Skeletal muscle satellite cell (primary cell): ENCODE measurements around the gene POLR3K. TPM values are rescaled to one million over a fixed set of nuclear protein-coding genes. Genes with fewer than 3 reads are reported as not detected.
A peak's percentile ranks its signal among the peaks of the same experiment; 100 is the strongest.

Experiments
- H3K27me3 ChIP-seq: 2 replicates; pipeline ENCODE4 v1.7.0; 2013; ENCODE audit warnings: low read length; ENCODE audit not compliant: control insufficient read depth, insufficient read depth
- H3K36me3 ChIP-seq: 2 replicates; pipeline ENCODE4 v1.7.0; 2013; ENCODE audit warnings: mild to moderate bottlenecking, control low read depth, low read length; ENCODE audit not compliant: insufficient read depth
- H3K4me1 ChIP-seq: 2 replicates; pipeline ENCODE4 v1.7.0; 2013; ENCODE audit warnings: low read length; ENCODE audit not compliant: control insufficient read depth, insufficient read depth
- H3K4me2 ChIP-seq: 2 replicates; pipeline ENCODE4 v1.7.0; 2013; ENCODE audit warnings: mild to moderate bottlenecking, low read length
- H3K4me3 ChIP-seq: 2 replicates; pipeline ENCODE4 v1.7.0; 2013; ENCODE audit warnings: low read length
- H3K9ac ChIP-seq: 2 replicates; pipeline ENCODE4 v1.7.0; 2013; ENCODE audit warnings: mild to moderate bottlenecking, low read depth, low read length, moderate library complexity
- H3K9me3 ChIP-seq: replicated peaks from 2 replicates; pipeline ENCODE4 v1.7.0; 2013; ENCODE audit warnings: mild to moderate bottlenecking, control low read depth, low read length
- total RNA-seq: library from RNA; depleted of rRNA; stranded (reverse); fragments of >200 nt; gene quantifications from 2 replicates; pipeline ENCODE4 v1.2.3, GENCODE V29; 2012; rRNA removed

The POLR3K gene
- total RNA-seq = 5.3 and 6.8 TPM in 2 replicates

- Histone ChIP-seq H3K9me3 (no peaks in the 10 kb centered on the region), H3K9ac (peak within 1 kb of the TSS; percentile 85), H3K36me3 (peaks cover 41% of the 10 kb centered on the region), H3K4me1 (peaks cover 7% of the 10 kb centered on the region), H3K4me3 (peak within 1 kb of the TSS; percentile 95), H3K4me2 (peak within 1 kb of the TSS; percentile 96), H3K27me3 (no peaks in the 10 kb centered on the region)
Measured at GRCh38 chr16:53346-54236, at the start of gene POLR3K, which contains the start of gene SNRNP25. Gene POLR3K, minus strand, starts transcription at chr16:53608. Its CDS starts 22 bp downstream, at chr16:53586. Gene SNRNP25, plus strand, starts transcription at chr16:53828. Its CDS starts 189 bp downstream, at chr16:54017.

DNA sequence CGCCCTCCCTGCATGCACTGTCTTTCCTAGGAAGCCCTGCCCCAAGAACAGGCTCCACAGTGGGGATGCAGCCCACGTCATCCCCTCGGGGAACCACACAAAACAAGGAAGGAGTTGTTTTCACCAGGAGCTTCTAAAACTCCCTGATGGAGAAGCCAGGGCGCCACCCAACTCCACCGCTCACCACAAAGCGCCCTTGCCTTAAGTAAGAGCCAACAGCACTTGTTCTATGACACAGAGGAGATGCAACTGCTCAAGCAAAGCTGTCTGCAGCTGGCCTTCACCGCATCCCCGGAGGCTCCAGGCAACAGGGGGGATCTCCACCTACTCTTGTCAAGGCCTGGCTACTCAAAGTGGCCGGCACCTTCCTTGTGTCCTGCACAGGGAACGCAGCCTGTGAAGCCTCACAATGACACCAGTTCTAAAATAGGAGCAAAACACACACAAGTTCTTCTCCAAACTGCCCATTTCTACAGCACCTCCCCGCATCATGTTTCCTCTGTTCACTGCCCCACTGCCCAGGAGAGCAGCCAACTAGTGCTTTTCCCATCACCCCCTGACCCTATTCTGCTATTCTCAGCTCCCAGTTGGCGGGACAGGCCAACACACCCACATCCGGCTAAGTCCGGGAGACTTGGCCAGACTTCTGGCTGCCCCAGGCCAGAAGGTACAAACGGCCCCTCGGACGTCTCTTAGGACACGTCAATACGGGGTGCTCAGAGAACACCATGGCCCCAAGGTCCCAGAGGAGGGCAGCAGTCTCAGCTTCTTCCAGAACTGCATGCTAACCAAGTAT, 48.9 kb upstream of the POLR3K start:
- Histone ChIP-seq H3K4me3 (no peak overlapping the region), H3K9me3 (no peaks in the 10 kb centered on the region), H3K27me3 (no peaks in the 10 kb centered on the region), H3K4me1 (peaks cover 8% of the 10 kb centered on the region), H3K4me2 (no peak overlapping the region), H3K9ac (no peak overlapping the region), H3K36me3 (peaks cover 29% of the 10 kb centered on the region)

DNA sequence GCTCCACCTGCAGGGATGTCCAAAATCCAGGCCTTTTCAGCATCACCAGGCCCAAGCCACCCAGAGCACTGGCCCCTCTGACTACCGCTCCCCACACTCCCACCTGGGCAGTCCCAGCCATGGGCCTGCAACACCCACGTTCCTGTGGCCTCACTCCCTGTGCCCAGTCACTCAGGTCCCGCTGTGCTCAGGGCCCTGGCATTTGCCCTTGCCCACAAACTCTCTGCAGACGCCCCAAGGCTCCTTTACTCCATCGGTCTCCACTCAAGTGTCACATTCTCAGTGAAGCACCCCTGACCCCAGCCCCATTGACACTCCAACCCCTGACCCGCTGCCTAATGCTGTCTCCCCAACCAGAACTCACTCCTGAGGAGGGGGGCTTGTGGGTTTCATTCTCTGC, 48.2 kb upstream of the POLR3K start:
- Histone ChIP-seq H3K4me2 (no peak overlapping the region), H3K27me3 (no peaks in the 10 kb centered on the region), H3K36me3 (peaks cover 26% of the 10 kb centered on the region), H3K9ac (no peak overlapping the region), H3K4me3 (no peak overlapping the region), H3K9me3 (no peaks in the 10 kb centered on the region), H3K4me1 (peaks cover 11% of the 10 kb centered on the region)

- no peaks in the 10 kb centered on the region for H3K9me3 ChIP-seq
- no peak overlapping the region for H3K4me3 ChIP-seq
- H3K36me3 ChIP-seq = peaks cover 29% of the 10 kb centered on the region
- no peak overlapping the region for H3K9ac ChIP-seq
- H3K4me1 ChIP-seq = peaks cover 11% of the 10 kb centered on the region
- no peaks in the 10 kb centered on the region for H3K27me3 ChIP-seq
- H3K4me2 ChIP-seq = no peak overlapping the region
Measured at GRCh38 chr16:100989-101388, 47.6 kb upstream of the POLR3K start.

DNA sequence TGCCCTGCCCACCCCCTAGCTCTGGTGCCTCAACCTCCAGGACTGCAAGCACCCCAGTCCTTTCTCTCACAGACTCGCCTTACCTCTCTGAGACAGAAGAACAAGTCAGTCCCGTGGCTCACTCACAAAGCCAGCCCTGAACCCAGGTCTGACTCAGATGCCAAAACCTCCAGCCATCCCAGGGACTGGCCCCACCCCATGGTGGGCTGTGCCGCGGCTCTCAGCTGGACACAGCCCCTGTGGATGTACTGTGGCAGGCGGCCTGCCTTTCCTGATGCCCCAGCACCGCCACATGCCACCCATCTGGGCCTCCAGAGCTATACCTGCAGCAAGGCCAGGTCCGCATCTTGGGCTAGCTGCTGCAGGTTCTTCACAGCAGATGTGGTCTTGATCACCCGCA, 44.4 kb upstream of the POLR3K start:
- H3K4me2 ChIP-seq = no peak overlapping the region
- peaks cover 27% of the 10 kb centered on the region for H3K36me3 ChIP-seq
- H3K27me3 ChIP-seq = no peaks in the 10 kb centered on the region
- H3K9ac ChIP-seq = no peak overlapping the region
- H3K9me3 ChIP-seq = no peaks in the 10 kb centered on the region
- no peak overlapping the region for H3K4me3 ChIP-seq
- peaks cover 19% of the 10 kb centered on the region for H3K4me1 ChIP-seq

GRCh38 chr16:96935-97381, 43.5 kb upstream of the POLR3K start:
- H3K9ac ChIP-seq = no peak overlapping the region
- no peak overlapping the region for H3K4me3 ChIP-seq
- H3K27me3 ChIP-seq = no peaks in the 10 kb centered on the region
- H3K36me3 ChIP-seq = peaks cover 26% of the 10 kb centered on the region
- no peaks in the 10 kb centered on the region for H3K9me3 ChIP-seq
- H3K4me1 ChIP-seq = peaks cover 19% of the 10 kb centered on the region
- no peak overlapping the region for H3K4me2 ChIP-seq

DNA sequence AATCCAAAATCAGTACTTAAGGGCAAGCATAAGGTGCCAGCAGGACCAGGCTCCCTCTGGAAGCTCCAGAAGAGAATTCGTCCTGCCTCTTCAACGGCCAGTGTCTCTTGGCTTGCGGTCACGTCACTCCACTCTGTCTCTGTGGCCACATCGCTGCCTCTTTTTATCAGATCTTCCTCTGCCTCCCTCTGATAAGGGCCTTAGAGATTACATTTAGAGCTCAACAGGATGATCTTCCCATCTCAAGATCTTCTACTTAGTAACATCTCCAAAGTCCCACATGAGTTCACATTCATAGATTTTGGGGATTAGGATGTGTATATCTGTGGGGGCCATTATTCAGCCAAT, 41.5 kb upstream of the POLR3K start:
- Histone ChIP-seq H3K9ac (no peak overlapping the region), H3K27me3 (no peaks in the 10 kb centered on the region), H3K9me3 (no peaks in the 10 kb centered on the region), H3K36me3 (peaks cover 31% of the 10 kb centered on the region), H3K4me1 (peaks cover 19% of the 10 kb centered on the region), H3K4me2 (no peak overlapping the region), H3K4me3 (no peak overlapping the region)

DNA sequence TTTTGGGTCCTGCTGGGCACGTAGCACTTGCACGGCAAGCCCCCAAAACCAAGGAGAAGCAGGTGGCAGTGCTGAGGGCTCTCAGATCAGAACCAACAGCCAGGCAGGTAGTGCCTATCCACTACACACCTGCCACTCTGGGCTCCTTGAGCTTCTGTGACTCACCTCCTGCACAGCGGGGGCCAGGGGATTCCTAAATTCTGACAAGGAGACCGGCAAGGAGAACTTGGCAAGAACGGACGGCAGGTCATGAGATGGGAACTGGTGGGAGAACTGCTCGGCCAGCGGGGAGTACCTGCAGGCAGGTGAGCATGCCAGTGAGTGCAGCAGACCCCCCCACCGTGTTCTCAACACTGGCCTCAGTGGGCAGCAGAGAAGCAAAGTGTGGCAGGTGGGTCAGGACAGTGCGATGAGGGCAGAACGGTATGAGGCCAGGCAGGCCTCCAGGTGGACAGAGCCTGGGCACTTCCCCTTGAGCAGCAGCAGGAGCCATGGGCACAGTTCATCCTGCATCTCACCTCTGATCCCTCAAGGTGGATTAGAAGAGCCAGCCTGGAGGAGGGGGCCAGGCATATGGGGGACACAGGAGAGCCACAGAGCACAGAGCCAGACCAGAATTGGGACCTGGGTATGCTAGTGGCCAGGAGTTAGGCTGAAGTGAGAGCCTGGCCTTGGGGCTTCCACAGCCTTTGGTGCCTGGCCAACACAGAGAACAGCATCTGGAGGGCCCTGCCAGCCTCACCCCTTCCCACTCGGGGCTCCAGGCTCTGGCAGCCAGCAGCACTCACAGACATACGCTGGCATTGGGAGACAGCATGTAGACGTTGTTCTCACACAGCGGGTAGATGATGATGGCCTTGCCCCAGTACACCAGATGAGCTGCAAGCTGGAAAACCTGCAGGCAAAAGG, 39.3 kb upstream of the POLR3K start:
- Histone ChIP-seq H3K4me3 (no peak overlapping the region), H3K4me1 (peaks cover 15% of the 10 kb centered on the region), H3K4me2 (no peak overlapping the region), H3K27me3 (no peaks in the 10 kb centered on the region), H3K36me3 (peaks cover 44% of the 10 kb centered on the region), H3K9me3 (no peaks in the 10 kb centered on the region), H3K9ac (no peak overlapping the region)

DNA sequence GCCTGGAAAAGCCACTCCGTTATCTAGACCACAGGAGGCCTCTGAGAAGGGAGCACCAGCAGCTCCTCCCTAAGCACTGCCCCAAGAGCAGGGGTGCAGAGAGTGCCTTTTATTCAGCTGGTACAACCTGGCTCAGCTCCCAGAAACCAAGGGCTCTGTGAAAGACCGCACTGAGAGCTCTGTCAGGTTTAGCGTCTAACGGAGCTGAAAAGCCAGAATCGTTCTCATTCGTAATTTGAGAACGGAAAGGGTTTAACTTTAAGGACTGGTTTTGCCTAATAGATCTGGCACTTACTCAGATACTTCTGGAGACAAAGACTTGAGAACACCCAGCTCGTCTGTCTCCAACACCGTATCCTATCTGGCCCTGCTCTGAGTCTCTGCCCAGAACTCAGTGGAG, 38.1 kb upstream of the POLR3K start:
- Histone ChIP-seq H3K9me3 (no peaks in the 10 kb centered on the region), H3K36me3 (peaks cover 52% of the 10 kb centered on the region), H3K4me1 (peaks cover 8% of the 10 kb centered on the region), H3K9ac (no peak overlapping the region), H3K4me2 (no peak overlapping the region), H3K4me3 (no peak overlapping the region), H3K27me3 (no peaks in the 10 kb centered on the region)

DNA sequence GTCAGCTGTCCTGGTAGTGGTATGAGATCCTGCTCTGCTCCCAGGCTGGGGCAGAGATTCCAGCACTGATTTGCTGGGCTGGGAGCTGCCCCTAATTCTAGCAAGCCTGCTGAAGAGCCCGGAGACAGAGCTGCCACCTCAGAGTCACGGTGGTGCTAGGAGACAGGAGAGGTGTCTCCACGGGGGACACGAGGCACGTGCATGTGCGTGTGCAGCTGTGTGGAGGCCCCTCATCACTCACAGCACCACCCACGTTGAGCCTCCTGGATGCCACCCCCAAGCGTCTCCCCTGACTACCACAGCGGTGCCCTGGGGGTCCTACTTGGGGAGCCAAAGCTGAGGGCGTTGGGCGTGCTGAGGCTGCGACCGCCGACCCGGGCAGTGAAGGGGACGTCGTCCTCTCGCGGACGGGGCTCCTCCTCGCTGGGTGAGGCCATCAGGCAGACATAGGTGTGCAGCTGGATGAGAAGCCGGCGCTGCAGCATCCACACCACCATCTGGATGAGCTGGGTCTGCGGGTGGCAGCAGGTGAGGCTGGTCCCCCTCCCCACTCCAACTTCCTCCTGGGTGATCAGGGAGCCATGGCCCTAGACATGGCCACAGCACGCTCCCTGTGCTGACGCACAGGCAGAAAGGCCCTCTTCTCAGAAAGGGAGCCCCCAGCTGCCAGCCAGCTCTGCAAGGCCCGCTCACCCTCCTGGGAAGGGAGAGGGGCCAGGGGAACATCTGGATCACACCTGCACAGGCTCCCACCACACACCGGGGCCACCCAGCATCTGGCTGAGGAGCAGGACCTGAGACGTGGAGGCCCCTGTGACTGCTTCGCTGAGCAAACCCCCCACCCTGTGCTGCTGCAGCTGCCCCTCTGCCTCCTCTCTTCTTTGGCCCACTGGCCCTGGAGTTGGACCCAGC, 36.2 kb upstream of the POLR3K start:
- peaks cover 58% of the 10 kb centered on the region for H3K36me3 ChIP-seq
- peaks cover 24% of the 10 kb centered on the region for H3K4me1 ChIP-seq
- H3K27me3 ChIP-seq = no peaks in the 10 kb centered on the region
- no peak overlapping the region for H3K4me3 ChIP-seq
- no peaks in the 10 kb centered on the region for H3K9me3 ChIP-seq
- H3K9ac ChIP-seq = no peak overlapping the region
- H3K4me2 ChIP-seq = no peak overlapping the region
